ENCODE results near the gene SNCA.

The SNCA gene

DNA sequence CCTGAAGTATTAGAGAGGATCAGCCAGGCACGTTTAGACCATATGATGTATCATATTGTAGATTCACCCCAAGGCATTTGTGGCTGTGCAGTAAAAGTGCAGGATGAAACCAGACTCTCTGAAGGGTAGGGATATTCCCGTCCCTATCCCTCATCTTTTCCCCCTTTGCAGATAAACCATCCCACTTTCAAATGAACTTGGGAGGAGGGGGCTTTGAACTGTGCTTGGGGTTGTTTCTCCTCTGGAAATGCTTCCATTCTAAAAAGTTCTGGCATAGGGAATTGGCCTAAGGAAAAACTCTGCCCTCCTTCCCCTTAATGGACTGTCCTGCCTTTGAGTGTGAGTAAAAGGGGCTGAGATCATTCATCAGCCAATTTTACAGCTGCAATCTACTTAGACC, 23.8 kb downstream of the SNCA start:
- no peak for DNase-seq

DNA sequence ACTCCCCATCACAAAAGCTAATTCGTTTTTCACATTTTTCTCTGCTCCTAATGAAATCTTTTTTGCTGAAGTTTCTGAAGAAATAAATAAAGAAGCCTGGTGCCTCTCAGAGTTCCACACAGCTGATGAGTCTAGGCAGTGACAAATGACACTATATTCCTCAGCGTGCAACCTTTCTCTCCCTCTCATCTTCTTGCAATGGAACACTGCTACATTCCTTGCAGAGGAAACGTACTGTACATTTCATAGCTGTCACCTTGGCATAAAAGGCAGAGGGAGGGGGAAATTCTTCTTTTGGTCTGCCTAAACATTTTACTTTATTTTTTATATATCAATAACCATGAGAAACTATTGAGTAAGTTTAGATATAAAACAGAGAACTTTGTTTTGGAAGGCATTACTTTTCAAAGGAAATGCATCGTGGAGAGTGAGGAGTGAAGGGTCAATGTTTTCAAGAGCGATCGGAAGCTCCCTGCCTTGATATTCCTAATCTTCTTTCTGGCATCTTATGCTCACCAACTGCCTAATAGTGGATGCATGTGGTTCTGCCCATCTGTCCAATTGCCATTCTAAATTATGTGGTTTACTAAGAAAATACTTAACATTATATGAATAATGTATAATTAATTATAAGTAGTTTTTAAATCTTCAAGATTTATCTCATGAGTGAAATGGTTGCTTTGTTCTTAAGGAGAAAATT, 29.4 kb downstream of the SNCA start:
- DNase-seq = no peak

DNA sequence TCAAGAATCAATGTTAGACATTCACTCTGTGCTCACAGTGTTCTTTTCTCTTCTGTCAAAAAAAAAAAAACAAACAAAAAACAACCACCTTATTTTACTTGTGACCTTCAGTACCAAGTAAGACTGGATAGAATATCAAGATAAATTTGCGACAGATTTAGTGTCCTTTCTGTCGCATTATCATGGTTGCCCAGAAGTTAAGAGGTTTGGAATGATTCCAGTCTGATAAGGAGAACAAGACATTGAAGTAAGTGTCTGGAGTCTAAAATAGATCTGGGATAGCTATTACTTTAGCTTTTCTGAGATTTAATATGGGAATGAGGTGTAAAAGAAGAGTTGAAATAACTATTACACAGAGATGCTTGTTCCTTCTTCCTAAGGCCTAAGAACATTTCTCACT, 31.7 kb downstream of the SNCA start:
- DNase-seq = no peak

DNA sequence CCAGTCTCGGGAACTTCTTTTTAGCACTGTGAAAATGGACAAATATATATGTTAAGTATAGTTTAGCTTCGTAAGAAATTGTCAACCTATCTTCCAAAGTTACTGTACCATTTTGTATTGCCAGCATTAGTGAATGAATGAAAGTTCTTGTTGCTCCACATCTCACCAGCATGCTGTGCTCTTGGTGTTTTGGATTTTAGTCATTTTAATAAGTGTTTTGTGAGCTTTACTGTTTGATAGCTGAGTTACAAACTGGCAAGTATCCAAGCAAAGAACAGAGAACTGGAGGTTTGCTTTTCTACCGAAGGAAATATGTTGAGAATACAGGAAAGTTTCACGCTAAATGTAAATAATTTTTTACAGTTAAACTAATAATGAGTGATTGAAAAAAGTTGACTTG, 33.0 kb downstream of the SNCA start:
- DNase-seq = no peak

DNA sequence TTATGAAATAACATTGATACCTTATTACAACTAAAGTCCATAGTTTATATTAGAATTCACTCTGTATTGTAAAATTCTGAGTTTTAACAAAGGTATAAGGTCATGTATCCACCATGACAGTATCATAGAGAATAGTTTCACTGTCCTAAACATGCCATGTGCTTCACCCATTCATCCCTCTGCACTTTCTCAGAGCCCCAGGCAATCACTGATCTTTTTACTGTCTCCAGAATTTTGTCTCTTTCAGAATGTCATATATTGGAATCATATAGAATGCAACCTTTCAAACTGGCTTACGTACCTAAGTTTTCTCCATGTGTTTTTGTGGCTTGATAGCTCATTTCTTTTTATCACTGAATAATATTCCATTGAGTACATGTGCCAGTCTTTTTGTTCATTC, 33.9 kb downstream of the SNCA start:
- DNase-seq = no peak

DNA sequence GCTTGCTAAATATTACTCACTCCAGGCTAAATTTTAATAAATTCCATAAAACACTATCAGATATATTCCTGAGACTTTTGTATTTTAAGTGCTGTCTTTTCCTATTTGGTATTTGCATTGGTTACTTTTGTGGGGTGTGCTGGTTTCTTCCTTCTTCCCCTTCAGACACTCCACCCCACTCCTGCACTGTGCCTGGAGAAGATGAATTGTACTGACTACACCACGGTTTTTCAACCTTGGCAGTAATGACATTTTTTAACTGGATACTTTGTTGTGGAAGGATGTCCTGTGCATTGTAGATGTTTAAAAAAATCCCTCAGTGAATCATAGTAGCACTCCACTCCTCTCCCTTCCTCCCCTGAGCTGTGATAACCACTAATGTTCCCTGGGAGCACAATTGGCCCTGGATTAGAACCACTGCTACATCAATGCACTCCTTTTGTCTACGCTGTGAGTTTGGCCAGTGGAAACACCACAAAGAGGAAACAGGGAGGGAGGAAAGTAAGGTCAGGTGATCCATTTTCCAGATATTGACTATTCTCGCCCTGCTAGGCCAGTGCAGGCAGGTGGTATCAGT, 36.3 kb downstream of the SNCA start:
- no peak for DNase-seq

DNA sequence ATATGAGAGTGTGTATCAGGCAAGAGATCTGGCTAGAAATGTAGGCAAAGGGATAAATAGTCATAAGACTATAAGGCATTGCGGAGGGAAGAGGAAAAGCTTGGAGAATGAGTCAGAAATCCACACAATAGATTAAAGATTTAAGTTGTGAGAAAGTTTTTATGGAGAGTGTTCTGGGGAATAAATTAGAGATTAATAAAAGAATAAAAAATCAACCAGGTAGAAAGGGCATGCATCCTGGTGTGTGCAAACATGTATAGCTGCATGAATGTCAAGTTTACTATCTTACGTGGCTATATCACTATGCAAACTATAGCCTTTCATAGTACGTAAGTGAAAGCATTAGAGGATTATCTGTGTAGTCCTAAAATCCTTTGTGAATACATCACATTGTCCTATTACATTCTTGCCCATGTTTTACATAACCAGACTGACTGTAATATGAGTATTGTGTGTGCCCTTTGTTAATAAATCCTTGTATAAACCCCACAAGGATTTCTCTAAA, 36.9 kb downstream of the SNCA start:
- DNase-seq = no peak

DNA sequence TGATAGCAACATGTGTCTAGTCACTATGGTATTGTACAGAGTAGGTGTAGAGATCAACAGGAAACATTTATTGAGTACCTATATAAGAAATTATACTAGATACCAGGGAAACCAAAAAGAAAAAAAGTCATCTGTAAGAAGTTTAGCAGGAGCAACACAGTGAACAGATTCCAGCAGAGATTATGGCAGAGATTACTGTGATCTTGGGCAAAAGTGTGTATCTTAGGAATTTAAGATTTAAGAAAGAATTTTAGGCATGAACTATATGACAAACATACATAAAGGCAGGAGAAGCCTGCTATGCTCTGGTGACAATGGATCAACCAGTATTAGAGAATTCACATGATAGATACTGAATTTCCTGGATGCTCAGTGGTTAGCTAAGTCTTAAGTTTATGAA, 37.9 kb downstream of the SNCA start:
- no peak for DNase-seq

DNA sequence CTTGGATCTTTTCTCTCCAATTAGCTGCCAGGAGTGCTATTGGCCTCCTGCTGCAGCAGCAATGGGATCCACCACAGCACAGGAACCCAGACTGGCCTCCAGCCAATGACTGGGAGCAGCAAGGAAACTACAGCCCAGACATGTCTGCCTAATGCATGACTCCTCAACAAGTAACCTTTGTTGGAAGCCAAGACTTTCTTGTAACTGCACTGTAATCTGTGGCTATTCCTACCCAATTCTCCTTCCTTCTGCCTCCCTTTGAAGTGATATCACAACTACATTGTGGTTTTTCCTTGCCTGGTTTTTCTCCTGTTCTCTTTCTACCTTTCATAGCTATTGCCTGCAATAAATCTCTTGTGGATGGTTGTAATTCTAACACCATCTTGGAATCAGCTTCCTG, 39.8 kb downstream of the SNCA start:
- DNase-seq = peak; percentile 26

DNA sequence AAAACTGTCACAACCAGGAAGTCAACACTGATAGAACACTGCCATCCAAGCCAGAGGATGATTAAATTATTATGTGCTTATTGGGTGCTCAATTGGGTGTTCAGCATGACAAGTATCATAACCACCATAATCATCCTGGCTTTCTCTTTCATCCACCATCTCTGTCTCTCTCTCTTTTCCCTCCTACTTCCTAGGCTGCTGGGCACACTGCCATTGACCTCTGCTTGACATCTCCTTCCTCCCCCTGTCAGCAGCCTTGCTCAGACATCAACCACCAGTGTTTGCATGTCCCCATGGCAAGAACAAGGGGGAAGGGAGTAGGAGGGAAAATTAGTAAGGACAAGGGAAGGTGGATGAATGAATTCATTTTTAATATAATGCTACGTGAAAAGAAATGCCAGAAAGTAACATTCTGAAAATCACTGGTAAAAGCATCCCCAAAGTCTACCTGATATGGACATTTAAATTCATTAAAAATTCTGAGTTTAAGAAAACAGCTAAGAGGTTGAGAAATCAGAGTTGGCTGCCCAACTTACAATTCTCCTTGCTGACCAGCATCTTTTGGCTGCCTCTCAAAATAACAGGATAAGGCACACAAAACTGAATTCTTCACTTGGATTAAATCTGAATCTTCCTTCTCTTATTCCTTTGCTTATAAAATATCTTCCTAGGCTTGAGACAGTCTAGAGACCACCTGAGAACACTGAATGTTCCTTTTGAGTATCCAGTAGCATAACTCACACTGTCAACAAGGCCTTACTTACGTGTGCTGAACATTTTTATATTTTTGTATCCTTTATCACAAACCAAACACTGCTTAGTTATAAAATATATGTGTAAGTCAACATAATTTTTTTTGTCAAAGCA, 48.5 kb downstream of the SNCA start:
- DNase-seq = peak; percentile 4

DNA sequence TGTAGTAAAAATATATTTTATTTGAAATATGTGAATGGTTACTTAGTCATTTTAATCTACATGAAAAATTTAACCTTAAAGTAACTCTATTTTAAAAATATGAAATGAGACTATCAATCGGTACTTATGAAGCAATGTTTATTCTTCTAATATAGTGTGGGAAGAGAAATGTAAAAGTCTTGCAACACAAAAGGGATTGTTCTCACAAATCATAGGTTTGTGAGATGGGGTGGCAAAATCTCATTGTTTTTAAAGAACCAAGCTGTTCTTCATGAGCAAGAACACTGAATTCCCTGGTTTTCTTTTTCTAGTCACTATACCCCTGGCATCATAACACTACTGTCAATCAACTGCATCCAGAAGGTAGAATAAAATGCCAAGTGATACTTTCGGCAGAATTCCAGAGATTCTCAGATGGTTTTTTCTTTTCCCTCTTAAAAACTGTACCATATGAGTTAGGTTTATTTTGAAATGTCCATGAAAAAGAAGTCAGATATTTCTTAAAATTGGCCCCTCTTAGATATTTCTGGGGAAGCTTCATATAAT, 52.2 kb downstream of the SNCA start:
- no peak for DNase-seq

DNA sequence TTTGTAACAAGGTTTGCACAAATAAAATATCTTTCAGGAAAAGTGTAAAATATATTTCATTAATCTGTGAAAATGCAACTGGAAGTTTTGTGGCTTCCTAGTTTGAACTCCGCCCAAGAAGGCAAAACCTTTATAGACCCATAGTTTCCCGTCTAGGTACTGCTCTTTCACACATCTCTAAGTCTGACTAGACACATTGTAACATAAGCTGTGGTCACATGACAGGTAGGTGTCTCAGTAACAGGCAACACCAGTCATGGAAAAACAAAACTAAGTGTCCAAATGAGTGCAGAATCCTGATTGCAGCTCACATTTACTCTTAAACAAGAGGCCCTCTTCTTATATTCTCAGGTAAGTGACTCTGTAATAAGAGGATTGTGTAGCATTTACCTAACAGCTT, 55.6 kb downstream of the SNCA start:
- DNase-seq = no peak

DNA sequence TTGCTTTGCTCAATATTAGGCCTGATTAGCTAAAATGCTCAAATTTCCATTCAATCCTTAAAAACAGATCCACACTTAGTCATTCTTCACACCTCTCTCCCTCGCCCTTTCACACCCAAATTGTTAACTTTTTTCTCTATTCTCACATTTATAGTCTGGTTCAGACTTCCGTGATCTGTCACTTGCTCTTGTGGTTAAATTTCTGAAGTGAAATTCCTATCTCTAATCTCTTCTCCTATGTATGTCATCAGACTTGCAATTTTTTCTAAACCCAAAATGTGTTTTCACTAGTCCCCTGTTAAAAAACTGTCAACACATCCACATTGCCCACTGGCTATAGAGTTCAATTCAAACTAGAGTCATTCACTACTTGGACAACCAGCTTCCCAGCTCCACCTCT, 63.2 kb downstream of the SNCA start:
- DNase-seq = no peak

DNA sequence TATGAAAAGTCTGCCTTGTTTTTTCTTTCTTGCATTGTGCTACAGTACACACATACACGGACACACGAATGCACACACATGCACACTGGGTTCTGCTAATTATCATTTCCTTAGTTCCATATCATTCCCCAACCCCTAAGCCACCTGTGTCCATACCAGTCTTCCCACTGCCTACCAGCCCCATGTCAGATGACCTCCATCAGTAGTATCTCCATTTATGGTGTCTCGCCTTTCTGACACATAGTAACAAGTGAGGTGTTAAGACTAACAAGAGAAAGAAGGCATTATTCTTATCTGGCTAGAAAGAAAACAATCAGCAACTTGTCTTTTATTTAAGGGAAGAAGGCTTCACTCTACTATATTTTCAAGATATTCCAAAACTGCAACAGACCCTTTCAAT, 67.1 kb downstream of the SNCA start:
- no peak for DNase-seq

DNA sequence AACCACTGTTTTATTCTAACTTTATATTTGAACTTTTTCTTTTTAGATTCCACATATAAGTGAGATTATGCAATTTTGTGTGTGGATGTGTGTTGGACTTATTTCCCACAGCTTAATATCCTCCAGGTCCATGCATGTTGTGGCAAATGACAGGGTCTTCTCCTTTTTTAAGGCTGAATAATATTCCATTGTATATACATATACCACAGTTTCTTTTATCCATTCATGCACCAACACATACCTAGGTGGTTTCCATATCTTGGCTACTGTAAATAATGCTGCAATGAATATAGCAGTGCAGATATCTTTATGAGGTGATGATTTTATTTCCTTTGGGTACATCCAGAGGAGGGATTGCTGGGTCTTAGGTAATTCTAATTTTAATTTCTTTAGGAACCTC, 69.0 kb downstream of the SNCA start:
- no peak for DNase-seq

DNA sequence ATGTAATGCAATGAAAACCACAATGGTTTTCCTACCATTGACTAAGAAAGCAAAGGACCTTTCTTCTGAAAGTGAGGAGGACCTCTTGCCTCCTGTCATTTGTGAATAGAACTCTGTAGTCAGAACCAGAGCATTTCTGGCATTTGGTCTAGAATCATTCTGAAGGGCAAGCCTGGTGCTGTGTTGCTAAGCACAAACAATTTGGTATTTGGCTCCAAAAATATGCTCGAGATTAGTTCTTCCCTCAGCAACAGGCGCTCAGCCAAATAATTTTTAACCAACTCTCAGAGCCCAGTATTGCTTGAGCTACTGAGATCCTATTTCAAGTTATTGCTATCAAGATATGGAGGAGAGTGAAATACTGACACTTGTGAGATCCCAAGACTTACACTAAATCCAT, 71.0 kb downstream of the SNCA start:
- peak; percentile 71 for DNase-seq

DNA sequence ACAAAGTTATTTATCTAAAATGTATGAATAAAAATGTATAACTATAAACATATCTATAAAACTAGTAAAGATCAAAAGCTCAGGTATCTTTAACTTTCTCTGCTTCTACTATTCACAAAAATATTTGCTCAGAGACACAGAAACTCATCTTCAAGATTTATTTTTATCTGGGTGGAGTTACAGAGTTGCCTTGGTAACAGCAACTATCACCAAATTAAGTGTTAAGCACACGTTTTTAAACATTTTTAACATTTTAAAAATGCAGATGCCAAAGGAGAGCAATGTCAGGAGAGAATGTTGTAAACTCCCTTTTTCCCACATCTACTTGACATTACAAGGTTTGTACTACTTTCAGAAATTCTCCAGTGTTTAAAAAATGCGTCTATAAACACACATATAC, 71.4 kb downstream of the SNCA start:
- DNase-seq = no peak

DNA sequence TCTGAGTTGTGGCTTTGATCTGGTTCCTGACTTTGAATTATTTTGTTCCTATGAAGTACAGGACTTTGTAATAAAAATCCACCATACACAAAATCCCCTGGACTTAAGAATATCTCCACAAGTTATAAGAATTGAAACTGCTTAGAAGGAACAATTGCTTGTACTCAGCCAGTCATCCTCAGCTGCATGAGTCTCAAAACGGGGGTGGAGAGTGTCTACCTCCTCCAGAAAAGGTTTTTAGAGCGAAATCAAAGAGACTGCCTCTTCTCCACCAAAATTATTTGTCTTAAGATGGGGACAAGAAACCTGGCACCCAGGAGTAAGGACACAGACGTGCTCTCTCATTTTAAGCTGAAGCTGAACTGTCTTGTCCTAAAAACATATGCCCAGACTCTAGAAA, 74.7 kb downstream of the SNCA start:
- DNase-seq = no peak

DNA sequence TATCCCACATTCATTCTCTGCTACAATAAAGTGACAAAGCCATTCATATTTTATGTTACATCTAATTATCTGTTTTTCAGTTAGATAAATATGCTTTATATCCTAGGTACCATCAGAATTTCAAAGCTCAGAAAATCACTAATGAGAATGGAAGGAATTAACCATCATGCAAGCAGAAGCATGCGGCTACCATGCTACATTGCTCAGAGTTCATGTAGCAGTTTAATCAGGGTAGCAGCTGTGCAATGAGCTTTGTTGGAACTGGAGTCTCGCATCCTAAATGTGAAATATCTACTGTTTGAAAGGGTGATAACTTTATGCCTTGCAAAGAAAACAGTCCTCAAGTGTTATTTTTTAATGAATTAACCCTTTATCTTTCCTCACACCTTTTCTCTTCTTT, 77.5 kb downstream of the SNCA start:
- DNase-seq = no peak

DNA sequence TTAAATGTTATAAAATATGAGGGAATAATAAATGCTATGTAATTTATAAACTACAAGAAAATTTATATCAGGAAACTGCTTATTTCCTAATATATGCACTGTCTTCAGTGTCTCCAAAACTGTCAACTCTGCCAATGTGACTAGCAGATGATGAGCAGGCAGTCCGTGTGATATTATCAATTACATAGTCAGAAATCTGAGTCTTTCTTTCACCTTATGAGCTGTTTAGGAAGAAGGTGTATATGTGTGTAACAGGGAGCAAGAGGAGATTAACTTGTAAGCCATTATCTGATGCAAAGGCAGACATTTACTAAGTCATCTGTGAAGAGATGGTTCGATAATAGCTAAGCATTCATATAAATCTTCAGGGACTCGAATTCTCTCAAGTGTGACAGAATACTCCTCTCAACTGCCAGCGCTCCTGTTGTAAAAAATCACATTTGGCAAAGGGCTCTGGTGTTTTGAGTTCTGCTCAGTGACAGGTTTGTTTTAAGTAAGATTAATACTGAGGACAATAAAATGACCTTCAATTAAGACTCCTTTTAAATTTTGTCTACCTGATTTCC, 79.7 kb downstream of the SNCA start:
- DNase-seq = no peak

DNA sequence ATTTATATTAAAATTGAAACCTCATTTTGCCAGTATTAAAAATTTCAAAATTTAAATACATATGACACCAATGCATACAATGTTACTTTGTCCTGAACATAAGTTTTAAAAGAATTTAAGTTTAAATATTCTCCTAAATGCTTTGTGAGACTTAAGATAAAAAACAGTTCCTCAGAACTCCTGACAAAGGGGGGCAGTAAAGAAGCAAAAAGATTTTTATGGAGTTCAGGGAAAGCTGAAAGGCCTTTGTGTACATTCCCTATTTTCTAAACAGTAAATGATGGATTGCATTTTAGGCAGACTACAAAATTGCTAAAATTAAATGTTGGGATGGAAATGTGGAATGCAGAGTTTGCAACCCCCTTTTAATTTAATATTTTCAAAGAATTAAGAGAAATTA, 81.7 kb downstream of the SNCA start:
- peak; percentile 2 for DNase-seq

DNA sequence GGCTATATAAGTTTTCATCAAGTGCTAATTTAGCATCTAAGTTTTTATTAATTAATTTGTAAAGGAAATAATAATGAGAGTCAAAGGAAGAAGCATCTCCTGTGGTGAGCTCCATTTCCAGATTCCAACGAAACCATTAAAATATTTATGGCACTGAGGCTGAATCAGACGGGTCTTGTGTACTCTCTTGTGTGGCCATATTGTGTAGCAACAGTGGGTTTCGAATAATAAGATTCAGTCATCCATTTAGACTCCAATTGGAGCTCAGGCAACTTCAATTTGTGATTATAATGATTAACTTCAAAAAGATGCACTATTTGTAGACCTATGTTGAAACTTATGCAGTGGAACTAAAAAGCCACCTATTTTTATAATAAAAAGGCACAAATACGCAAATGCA, 82.4 kb downstream of the SNCA start:
- peak; percentile 4 for DNase-seq

DNA sequence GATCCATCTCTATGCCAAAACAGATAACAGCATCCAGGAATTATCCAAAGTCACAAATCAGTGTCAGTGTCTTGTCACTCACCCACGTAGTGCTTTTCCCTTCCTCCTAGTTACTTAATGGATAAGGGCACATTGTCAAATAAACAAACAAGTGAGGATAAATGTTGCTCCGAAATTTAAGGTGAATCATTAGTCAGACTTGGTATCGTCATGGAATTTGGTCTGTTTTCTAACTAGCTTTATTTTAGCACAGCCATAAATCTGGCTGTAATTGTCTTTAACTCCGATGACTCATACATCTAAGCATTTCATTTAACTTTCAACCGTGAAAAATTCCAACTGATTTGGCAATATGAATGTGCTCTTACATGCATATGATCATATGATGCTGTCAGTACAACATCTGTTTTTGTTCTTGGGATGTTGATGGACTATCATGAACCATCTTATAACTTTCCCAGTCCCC, 83.3 kb downstream of the SNCA start:
- peak; percentile 96 for DNase-seq
